ENCODE data around the gene MX2.

GRCh38 chr21:41325138-41325912 lies 36.5 kb upstream of the MX2 start:
- TF ChIP-seq CTCF (conservative IDR thresholded peaks at IDR 0.05 in 1 of 2, IDR thresholded peaks at IDR 0.05 in 1 of 2; ENCODE audit: low read depth in 1 of 2, low read length in 2 of 2): no peak
- TF ChIP-seq EZH2 (IDR thresholded peaks at IDR 0.05; ENCODE audit: low read length, missing control alignments): no peak

All from fibroblast of lung (primary cell).